GM03348 (cell line): ENCODE measurements around the gene NPW.
"Not testable (repeated sequence)": the region's sequence is repeated elsewhere in the genome, so short reads cannot be mapped to it uniquely, and the experiment has no call there.

ENCODE experiments used
- DNase-seq: peaks from one replicate; pipeline ENCODE4 v3.0.0; 2012; ENCODE audit warnings: low spot score

Gene NPW

DNA sequence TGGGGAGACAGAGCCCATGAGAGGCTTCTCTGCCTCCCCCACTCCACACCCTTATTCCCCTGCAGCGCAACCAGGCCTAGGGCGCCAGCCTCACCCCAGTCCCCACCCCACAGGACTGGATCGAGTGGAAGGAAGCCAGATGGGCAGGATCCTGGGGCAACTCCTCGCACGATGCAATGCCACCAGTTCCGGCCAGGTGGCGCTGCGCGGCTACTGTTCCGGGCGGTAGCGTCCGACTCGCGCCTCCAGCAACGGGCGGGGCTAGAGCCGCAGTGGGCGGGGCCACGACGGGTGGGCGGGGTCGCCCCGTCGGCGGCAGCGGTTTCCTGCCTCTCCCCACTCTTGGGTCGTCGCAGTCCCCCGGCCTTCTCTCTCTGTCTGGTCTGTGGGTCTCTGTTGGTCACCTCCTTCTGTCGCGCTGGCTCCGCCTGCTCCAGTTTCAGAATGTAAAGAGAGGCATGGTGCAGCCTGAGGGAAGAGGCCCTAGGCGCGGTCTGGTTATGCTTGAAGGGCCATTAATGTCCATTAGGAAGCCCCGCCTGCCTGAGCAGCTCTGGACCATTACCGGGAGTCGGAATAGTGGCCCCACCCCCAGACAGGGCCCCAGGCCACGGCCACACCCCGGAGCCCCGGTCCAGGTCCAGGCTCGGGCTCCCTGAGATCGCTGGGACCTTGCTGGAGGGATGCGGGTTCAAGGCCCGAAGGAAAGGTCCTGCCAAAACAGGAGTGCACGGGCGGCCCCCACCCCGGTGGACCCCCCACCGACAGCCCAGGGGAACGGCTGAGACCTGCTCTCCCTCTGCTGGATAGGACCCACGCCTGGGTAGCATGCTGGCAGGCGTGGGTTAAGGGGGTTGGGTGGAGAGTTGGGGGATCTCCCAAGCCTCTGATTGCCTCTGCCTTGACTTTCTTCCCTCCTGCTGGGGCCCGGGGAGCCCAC is 3.8 kb downstream of the NPW start:
- peak; percentile 97 for DNase-seq

- DNase-seq = no peak
These were observed 4.4 kb downstream of the NPW start for GRCh38 chr16:2024032-2024420.

GRCh38 chr16:2025251-2025650 is 5.7 kb downstream of the NPW start:
- no peak for DNase-seq

DNA sequence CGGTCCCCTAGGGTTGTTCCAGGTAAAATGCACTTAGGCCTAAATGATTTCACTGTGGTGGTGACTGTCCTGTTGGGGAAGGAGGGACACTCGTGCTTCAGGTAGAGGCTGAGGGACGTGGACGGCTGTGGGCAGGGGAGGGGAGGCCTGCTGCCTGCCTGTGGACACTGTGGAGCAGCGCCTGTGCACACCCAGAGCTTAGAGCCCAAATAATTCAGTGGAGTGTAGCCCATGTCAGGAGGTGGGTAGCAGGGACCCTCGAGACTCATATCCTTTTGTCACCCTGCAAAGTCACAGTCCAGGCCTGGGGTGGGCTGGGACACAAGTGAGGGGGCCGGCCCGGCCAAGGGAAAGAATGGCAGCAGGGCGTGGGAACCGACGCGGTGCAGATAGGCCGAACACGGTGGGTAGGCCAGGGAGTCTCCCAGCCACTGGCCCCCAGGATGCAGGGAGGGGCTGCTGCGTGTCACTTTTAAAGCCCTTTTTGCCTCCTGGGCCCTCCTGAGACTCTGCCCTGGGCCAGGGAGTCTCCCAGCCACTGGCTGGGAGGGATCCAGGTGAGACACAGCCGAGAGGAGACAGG is 6.4 kb downstream of the NPW start:
- DNase-seq = no peak

- DNase-seq = peak; percentile 90
These were observed 7.0 kb downstream of the NPW start, which contains the start of gene NHERF2 for GRCh38 chr16:2026461-2027023. Gene NHERF2, plus strand, starts transcription at chr16:2026902. Its CDS starts 104 bp downstream, at chr16:2027006.

DNA sequence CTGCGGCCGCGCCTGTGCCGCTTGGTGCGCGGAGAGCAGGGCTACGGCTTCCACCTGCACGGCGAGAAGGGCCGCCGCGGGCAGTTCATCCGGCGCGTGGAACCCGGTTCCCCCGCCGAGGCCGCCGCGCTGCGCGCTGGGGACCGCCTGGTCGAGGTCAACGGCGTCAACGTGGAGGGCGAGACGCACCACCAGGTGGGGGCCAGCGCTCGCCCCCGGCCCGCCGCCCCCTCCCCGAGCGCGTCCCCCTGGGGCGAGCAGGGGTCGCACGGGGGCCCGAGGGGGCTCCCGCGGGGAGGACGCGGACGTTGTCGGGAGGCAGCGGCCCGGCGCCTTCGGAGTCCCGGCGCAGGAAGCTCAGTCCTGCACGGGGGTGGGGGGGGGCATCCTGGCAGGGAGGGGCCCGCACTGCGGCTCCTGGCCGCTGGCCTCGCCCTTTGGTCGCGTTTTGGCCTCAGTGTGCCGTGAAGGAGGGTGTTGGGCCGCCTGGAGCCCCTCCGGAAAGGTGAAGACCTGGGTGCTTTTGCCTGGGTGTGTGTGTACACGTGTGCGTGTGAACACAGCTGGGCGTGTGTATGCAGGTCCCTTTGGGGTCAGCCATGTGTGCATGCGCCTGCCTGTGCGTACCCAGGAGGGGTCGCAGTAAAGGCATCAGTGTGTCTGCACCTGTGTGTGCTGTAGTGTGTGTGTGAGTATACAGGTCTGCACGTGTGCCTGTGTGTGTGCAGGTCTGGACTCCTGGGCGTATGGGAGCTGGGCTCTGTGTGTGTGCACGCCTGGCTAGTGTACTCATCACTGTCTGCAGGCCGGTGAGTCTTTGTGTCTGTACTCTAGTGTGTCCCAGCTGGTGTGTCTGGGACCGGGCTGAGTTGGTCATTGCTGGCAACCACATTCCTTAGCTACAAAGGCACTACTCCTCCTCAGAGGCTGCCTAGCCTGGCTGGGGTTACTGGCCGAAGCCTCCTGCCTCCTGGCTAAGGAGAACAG is 7.7 kb downstream of the NPW start:
- peak; percentile 63 for DNase-seq

DNA sequence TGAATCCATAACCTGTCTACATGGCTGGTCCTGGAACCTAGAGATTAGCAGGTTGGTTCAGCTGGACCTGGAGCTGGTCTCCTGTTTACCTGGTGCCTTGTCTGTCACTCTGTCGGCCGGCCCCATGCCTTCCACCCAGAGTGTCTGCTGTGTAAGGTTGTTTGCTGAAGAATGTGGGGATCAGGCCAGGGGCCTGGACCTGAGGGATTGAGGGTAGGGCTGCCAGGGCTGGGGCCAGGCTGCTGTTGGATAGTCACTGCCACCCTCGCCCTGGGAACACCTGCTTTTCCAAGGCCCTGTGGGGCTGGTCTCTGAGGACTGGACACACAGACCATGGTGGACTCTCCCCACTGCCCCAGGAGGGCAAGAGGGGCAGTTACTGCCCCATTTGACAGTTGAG is 8.6 kb downstream of the NPW start:
- DNase-seq = no peak

DNA sequence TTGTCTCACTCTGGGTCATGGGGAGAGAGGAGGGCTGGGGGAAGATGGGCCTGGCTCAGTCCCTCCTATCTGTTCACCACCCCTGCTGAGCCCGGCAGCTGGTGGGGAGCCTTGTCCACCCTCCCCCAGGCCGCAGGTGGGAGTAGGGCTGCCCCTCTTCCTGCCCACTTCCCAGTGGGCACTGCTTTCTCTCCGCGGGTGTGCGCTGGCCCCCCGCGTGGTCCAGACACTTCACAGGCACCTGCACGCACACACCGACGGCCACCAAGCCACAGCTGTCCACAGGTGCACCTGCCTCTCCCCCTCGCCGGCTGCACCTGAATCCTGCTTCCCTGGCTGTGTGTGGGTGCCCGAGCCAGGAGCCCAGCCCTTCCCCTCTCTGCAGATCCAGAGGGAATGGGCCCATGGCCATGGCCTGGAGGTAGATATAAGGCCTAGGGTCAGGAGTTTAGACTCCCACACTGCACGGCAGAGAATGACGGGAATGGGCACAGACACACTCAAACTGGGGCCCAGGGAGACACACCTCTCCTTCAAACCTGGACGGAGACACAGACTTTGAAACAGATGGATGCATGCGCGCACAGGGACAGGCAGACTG is 9.1 kb downstream of the NPW start:
- DNase-seq = no peak

DNA sequence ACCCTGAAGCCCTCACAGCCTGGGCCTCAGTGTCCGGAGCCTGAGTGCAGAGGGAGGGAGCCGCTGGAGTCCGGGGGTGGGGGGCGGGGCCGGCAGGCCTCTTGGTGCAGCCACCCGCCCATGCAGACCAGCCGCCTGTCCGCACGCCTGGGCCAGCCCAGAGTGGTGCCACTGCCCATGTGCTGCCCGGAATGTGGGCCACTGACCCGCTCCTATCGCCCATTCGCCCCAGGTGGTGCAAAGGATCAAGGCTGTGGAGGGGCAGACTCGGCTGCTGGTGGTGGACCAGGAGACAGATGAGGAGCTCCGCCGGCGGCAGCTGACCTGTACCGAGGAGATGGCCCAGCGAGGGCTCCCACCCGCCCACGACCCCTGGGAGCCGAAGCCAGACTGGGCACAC is 9.8 kb downstream of the NPW start:
- DNase-seq = no peak

GRCh38 chr16:2030036-2030435 is 10.5 kb downstream of the NPW start:
- no peak for DNase-seq

DNA sequence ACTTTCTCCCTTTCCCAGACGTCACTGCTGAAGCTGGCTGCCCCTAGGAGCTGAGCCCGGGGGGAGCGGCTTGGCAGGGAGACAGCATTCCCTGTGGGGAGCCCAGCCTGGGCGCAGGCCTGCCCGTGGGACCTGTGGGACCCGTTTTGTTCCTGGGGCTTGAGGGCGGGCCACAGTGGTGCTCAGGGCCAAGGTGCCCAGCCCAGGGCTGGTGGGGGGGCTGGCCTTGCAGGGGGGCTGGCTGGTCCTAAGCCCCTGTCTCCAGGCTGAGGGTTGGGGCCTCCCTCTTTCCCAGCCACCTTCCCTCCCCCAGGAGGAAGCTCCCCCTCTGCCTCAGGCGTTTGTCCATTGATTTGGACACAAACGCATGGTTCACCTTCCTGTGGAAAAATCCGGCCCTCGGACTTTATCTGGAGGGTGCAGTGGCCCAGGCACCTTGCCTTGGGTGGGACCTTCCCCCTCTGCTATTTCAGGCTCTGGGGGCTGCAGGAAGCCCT is 11.5 kb downstream of the NPW start:
- no peak for DNase-seq

DNA sequence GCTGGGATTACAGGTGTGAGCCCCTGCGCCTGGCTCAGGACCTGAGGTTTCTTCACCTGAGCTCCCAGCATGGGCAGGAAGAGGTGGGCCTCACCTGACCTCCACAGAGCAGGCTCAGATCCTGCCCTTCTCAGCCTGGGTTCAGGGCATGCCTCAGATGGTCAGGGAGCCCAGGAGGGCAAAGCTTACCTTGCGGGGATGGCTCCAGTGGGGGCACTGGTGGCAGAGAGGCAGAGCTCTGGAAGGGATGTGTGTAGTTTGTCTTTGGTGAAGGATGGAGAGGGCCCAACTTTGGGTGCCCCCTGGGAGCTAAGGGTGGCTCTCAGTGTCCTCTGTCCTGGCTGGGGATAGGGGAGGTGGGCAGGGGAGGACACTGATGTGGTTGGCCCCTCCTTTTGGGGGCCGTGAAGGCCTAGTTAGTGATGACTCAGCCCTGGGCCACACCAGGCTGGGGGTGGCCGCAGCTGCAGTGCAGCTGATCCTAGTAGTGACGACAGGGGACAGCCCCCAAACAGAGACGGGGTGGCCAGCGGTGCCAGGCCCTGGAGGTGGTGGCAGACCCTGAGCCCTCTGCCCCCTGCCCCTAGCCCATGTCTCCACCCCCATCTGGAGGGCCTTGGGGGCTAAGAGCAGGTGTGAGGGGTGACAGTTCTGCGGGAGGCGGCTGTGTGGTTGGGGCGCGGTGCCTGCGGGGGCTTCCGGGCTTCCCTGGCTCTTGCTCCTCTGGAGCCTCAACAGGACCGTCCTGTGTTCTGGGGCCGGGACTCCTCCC is 12.9 kb downstream of the NPW start:
- DNase-seq = peak; percentile 42

DNA sequence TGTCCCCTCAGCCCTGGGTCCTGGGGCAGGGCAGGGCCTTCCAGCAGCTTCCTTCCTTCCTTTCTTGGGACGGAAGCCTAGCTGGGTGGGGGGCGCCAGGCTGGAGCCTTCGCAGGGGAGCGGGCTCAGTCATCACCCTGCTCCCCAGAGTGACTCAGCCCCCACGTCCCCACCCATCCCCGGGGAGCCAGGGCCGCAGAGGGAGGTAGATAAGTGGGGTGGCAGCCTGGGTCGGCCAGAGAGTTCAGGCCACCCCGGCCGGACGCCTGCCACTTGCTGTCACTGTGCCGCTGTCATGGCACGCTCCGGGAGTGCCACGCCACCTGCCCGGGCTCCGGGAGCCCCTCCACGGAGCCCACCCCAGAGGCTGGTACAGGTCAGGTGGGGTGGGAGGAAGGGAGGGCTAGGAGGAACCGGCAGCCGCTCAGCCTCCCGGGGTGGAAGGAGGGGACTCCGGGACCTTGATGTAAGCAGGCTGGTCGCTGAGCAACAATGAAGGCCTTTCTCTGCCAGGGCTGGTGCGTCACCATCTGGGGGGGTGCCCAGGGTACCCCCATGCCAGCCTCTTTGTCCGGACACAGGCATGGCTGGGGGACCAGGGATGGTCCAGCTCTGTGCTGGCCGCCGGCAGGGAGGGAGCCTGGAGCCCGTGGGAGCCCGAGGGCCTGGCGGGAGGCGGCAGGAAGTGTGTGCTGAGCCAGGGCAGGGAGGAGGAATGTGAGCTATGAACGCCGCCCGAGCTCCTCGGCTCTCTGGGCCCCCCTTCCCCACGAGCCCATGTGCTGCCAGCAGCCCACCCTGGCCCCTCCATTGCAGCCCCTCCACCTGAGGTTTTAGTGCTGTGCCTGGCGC is 13.7 kb downstream of the NPW start:
- DNase-seq = peak; percentile 89

- not testable (repeated sequence) for DNase-seq
These were observed 14.5 kb downstream of the NPW start for GRCh38 chr16:2033909-2034695.

DNA sequence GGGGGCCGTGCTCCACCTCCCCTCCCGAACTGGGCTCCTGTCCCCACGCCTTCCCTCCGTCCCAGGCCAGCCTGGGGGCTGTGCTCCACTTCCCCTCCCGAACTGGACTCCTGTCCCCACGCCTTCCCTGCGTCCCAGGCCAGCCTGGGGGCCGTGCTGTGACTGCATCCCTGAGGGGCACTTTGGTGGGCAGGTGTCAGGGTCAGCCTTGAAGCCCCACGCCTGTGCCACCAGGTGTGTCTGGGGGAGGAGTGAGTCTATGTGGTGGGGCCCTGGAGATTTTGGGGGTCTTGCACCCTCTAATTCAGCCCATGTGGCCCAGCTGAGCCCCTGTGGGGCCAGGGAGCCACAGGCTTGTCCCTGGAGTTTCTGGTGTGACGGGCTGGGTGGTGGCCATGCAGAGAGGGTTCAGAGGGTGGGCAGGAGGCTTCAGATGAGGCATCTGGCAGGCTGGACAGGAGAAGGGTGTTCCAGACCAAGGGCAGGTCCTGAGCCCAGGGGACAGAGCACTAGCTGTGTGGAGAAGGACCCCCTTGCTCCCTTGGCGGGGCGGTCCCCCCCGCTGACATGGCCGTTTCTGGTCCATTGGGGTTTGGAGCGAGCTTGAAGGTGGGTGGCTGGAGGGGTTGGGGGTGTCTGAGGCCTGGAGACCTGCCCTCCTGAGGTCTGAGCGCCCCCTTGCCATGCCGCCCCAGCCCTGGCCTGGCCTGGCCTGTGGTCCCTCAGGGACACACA is 15.3 kb downstream of the NPW start:
- DNase-seq = no peak

- peak; percentile 90 for DNase-seq
These were observed 16.0 kb downstream of the NPW start for GRCh38 chr16:2035431-2036199.
